HEK293T (cell line): ENCODE measurements around the gene DCX.

Source experiments
- CTCF ChIA-PET: fragments of 350-600 bp; formaldehyde crosslinking; extraction: SDS; loops from one replicate; lab custom pipeline; 2021; ENCODE audit warnings: antibody characterized with exemption, inconsistent platforms; lab: Yijun Ruan, JAX
- POLR2A ChIA-PET: fragments of 350-600 bp; formaldehyde crosslinking; extraction: SDS; loops from one replicate; lab custom pipeline; 2020; ENCODE audit warnings: antibody characterized with exemption, inconsistent platforms; lab: Yijun Ruan, JAX
- DNase-seq: peaks from one replicate; pipeline ENCODE4 v3.0.0; 2012; ENCODE audit warnings: mixed read lengths; ENCODE audit errors: extremely low spot score
- ARNT ChIP-seq: fragments of 450-650 bp; IDR thresholded peaks from 2 replicates; pipeline ENCODE4 v1.6.1; 2017; ENCODE audit warnings: mild to moderate bottlenecking
- BHLHE40 ChIP-seq: fragments of 450-650 bp; IDR thresholded peaks from 2 replicates; pipeline ENCODE4 v1.6.1; 2016; ENCODE audit warnings: mild to moderate bottlenecking, moderate library complexity, borderline replicate concordance
- CTBP1 ChIP-seq: fragments of 450-650 bp; IDR thresholded peaks from 2 replicates; pipeline ENCODE4 v1.6.1; 2016; ENCODE audit warnings: borderline replicate concordance
- ELF4 ChIP-seq: fragments of 450-650 bp; IDR thresholded peaks from 2 replicates; pipeline ENCODE4 v1.6.1; 2017; ENCODE audit warnings: antibody characterized with exemption
- FOXA1 ChIP-seq: fragments of 450-650 bp; IDR thresholded peaks from 2 replicates; pipeline ENCODE4 v1.6.1; 2016; ENCODE audit warnings: mild to moderate bottlenecking
- FOXK2 ChIP-seq: fragments of 450-650 bp; IDR thresholded peaks from 2 replicates; pipeline ENCODE4 v1.6.1; 2016; ENCODE audit warnings: mild to moderate bottlenecking
- FOXM1 ChIP-seq: fragments of 450-650 bp; IDR thresholded peaks from 2 replicates; pipeline ENCODE4 v1.6.1; 2017; ENCODE audit warnings: mild to moderate bottlenecking, borderline replicate concordance
- HDGF ChIP-seq: fragments of 450-650 bp; IDR thresholded peaks from 2 replicates; pipeline ENCODE4 v1.6.1; 2017; ENCODE audit warnings: antibody characterized with exemption, borderline replicate concordance
- L3MBTL2 ChIP-seq: fragments of 450-650 bp; conservative IDR thresholded peaks from 2 replicates; pipeline ENCODE4 v1.6.1; 2016; ENCODE audit warnings: mild to moderate bottlenecking
- LEF1 ChIP-seq: fragments of 450-650 bp; IDR thresholded peaks from 2 replicates; pipeline ENCODE4 v1.6.1; 2017; ENCODE audit warnings: mild to moderate bottlenecking, borderline replicate concordance
- NFRKB ChIP-seq: fragments of 450-650 bp; IDR thresholded peaks from 2 replicates; pipeline ENCODE4 v1.6.1; 2016; ENCODE audit warnings: mild to moderate bottlenecking, moderate library complexity
- SP1 ChIP-seq: fragments of 450-650 bp; IDR thresholded peaks from 2 replicates; pipeline ENCODE4 v1.6.1; 2017
- SUZ12 ChIP-seq: fragments of 450-650 bp; IDR thresholded peaks from 2 replicates; pipeline ENCODE4 v1.6.1; 2016; ENCODE audit warnings: mild to moderate bottlenecking
- TARDBP ChIP-seq: fragments of 450-650 bp; IDR thresholded peaks from 2 replicates; pipeline ENCODE4 v1.6.1; 2016
- ZNF384 ChIP-seq: fragments of 450-650 bp; IDR thresholded peaks from 2 replicates; pipeline ENCODE4 v1.6.1; 2016
- TF ChIP-seq, protein P1 (sequence below): fragments of 450-650 bp; IDR thresholded peaks from 2 replicates; pipeline ENCODE4 v1.6.1; 2016

The DCX gene

DNA sequence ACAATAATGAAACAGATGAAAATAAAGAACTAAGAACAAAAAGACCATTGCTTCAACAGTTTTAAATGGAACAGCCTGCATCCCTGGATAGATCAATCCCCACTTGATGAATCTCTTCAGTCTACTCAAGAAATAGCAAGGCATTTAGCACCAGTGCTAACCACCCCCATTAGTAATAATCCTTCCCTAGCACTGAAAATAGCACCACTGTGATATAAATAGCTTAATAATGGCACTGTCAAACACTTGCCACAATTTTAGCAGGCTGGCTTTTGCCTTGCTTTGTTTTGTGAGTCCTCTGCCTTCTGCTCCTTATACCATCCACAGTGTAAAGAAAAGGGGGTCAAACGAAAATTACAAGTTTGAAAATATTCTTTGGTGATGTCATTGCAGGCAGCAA lies 17.4 kb downstream of the DCX start:
- no peak for TF ChIP-seq FOXA1
- TF ChIP-seq L3MBTL2, result no peak
- TF ChIP-seq ARNT, result no peak
- no peak for TF ChIP-seq BHLHE40
- TF ChIP-seq SUZ12, result no peak
- TF ChIP-seq LEF1, result no peak
- TF ChIP-seq NFRKB, result no peak
- no peak for TF ChIP-seq TARDBP
- no peak for TF ChIP-seq ELF4
- no peak for TF ChIP-seq FOXM1
- no peak for TF ChIP-seq ZNF384
- TF ChIP-seq FOXK2, result no peak
- TF ChIP-seq, protein P1, sequence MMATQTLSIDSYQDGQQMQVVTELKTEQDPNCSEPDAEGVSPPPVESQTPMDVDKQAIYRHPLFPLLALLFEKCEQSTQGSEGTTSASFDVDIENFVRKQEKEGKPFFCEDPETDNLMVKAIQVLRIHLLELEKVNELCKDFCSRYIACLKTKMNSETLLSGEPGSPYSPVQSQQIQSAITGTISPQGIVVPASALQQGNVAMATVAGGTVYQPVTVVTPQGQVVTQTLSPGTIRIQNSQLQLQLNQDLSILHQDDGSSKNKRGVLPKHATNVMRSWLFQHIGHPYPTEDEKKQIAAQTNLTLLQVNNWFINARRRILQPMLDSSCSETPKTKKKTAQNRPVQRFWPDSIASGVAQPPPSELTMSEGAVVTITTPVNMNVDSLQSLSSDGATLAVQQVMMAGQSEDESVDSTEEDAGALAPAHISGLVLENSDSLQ, result no peak
- TF ChIP-seq SP1, result no peak
- no peak for TF ChIP-seq CTBP1
- no peak for TF ChIP-seq HDGF
- ChIA-PET CTCF (no interaction called here), POLR2A (no interaction called here)
- no peak for DNase-seq

DNA sequence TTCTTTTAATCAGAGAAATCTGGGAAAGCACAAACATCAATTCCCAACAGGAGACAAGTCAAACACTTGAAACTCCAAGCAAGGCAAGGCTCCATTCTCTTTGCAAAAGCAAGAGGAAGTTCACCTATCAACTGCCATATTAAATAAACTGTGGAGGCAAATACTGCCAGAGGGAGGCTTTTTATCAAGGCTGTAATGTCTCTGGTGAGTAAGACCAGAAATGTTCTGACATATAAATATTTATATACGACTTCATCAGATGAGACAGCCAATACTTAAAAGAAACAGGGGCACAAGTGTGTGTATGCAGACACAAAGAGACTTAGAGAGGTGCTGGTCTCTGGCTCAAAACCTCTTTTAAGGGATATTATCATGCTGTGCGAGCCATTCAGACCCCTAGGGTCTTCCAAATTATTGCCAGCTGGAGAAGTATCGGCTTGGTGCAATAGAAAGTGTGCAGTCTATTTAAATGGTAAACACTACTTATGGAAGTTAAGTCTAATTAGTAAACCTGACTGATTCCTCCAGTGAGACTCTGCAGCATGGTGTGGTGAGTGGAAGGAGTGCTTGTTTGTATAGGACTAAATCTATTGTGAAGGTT lies 24.4 kb downstream of the DCX start:
- ChIA-PET POLR2A (no interaction called here), CTCF (no interaction called here)
- DNase-seq, result no peak
- TF ChIP-seq FOXA1, result no peak
- no peak for TF ChIP-seq NFRKB
- TF ChIP-seq ELF4, result no peak
- TF ChIP-seq SP1, result no peak
- TF ChIP-seq ZNF384, result no peak
- TF ChIP-seq HDGF, result no peak
- no peak for TF ChIP-seq TARDBP
- TF ChIP-seq L3MBTL2, result no peak
- no peak for TF ChIP-seq SUZ12
- TF ChIP-seq LEF1, result no peak
- TF ChIP-seq ARNT, result no peak
- TF ChIP-seq FOXK2, result no peak

DNA sequence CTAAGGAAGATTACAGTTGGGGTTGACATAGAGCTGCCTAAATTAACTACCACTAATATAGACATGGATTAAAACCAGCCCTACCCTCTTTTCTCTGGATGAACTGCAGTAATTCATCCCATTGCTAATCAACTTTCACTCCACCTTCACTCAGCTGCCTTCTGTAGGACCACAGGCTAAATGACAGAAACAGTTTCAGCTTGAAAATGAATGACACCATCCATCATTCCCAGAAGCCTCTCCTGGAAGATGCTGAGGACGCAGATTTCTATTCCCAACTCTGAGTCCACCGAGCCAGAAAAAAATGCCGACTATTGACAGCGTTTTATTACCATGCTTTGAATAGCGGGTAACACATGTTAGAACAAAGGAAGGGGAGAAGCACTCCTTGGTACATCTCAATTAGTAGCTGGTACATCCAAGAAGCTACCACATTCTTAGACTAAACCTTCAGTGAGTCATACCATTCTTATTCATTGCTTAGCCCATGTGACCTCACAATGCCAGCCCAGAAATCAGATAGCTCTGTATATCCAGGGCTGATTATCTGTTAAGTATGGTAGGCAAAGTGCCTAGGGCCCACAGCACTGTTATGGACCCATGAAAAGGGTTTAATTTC lies 25.3 kb downstream of the DCX start:
- TF ChIP-seq HDGF (no peak), CTBP1 (no peak), SP1 (no peak), FOXK2 (no peak)
- CTCF ChIA-PET, result no interaction called here
- DNase-seq, result no peak
- POLR2A ChIA-PET, result no interaction called here

DNA sequence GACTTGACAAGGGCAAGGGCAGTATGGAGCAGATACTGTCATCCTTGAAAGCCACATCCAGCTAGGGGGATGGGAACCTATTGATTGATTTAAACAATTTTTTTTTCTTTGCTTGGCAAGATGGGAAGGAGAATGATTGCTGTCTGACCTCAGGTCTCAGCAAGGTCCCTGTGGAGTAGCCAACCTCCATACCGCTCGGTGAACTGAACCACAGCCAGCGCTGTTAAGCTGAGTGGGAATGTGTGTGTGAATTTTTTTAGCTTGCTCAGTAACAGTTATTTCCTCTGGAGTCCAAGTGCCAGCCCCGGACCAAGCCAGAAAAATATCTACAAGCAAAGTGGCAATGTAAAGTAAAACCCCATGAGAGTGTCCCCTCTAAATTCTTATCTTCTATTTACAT lies 25.9 kb downstream of the DCX start:
- no peak for TF ChIP-seq CTBP1
- no peak for TF ChIP-seq LEF1
- no peak for TF ChIP-seq ARNT
- no peak for TF ChIP-seq FOXA1
- TF ChIP-seq HDGF, result no peak
- no peak for TF ChIP-seq L3MBTL2
- CTCF ChIA-PET, result no interaction called here
- POLR2A ChIA-PET, result no interaction called here
- no peak for DNase-seq

DNA sequence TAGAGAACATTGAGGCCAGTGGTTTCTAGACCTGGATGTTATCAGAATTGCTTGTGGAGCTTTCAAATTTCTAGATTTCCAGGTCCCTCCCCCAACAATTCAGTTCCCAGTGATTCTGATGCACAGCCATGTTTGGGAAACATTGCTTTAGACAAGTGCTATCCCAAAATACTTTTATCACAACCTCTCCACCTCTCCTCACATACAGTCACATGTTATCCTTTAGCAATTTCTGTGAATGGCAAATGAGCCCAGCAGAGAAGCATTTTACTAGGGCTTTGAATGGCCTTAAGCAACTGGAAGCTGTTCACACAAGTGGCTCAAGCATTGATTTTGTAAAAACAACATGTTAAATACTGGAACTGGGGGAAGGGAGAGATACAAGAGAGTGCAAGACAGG lies 29.7 kb downstream of the DCX start:
- ChIA-PET CTCF (interaction anchor here (0.6 kb wide), 1 partner anchor 1747 kb away, joined by 3 read pairs; no protein-coding TSS in a partner anchor), POLR2A (no interaction called here)
- no peak for TF ChIP-seq CTBP1
- no peak for TF ChIP-seq FOXA1
- TF ChIP-seq ELF4, result no peak
- TF ChIP-seq FOXK2, result no peak
- no peak for TF ChIP-seq SUZ12
- TF ChIP-seq ARNT, result no peak
- TF ChIP-seq FOXM1, result no peak
- no peak for TF ChIP-seq L3MBTL2
- TF ChIP-seq ZNF384, result no peak
- no peak for TF ChIP-seq TARDBP
- TF ChIP-seq NFRKB, result no peak
- TF ChIP-seq, protein P1, result no peak
- no peak for DNase-seq

DNA sequence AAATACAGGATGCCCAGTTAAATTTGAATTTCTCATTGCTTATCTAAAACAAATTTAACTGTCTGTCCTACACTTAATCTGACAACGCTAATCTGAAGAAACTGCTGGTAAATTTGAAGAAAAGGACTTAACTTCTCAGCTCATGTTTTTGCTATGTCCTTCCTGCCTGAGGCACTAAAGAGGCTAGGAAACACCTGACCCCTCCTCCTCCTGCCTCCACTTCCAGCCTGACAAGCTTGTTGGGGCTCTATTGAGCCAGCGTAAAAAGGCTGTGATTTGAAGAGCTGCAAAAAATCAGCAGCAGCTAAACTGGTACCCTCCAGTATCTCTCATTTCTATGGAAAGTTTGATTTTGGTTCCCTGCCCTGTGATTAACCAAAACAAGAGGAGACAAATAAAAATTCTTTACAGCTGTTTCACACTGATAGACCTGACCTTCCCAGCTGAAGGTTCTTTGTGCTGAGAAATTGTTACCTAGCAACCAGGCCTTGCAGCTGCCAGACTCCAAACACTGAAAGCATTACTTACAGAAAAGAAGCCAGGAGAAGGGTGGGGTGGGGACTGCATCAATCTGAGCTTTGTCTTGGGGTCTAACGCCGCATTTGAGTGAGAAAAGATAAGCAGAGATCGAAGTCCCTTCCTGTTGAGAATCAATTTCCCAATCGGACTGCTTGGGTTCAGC lies 35.0 kb downstream of the DCX start:
- ChIA-PET POLR2A (no interaction called here), CTCF (no interaction called here)
- TF ChIP-seq ELF4 (no peak), FOXK2 (no peak), TARDBP (no peak), FOXA1 (no peak), ZNF384 (no peak), HDGF (no peak), NFRKB (no peak), BHLHE40 (no peak), L3MBTL2 (no peak), LEF1 (no peak), FOXM1 (no peak), CTBP1 (no peak)
- no peak for DNase-seq
